Erythroblast (primary cell): Measurements from ENCODE around the gene NHLRC2.

Experiments used
- DNase-seq, 2 experiments: peaks; one replicate each; lab custom pipeline; 2025; lab: John Stamatoyannopoulos, UW
- GATA1 ChIP-seq: IDR thresholded peaks from 2 replicates; pipeline ENCODE4 v1.6.1; 2011; ENCODE audit warnings: low read depth, mild to moderate bottlenecking, control low read depth, low read length, moderate library complexity
- POLR2A ChIP-seq: IDR thresholded peaks from 2 replicates; pipeline ENCODE4 v1.6.1; 2011; ENCODE audit warnings: mild to moderate bottlenecking, low read length

NHLRC2 gene

GRCh38 chr10:113911113-113911512 lies 56.7 kb downstream of the NHLRC2 start:
- no peak for DNase-seq
- TF ChIP-seq GATA1 (no peak), POLR2A (no peak)

DNA sequence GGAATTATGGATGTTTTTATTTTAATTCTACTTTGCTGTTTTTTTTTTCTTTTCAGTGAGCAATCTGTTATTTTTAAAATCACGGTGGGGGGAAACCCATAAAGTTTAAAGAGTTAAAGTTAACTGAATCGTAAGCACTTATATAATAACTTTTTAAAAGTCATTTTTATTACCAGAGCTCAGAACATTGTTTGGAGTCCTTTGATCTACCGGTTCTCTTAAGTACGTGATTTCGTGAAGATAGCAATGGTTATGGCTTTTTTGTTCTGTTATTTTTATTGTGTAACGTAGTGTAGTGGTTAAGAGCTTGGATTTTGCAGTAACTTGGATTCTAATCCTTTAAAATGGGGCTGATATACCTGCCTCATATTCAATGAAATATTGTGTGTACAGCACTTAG lies 57.4 kb downstream of the NHLRC2 start:
- DNase-seq, result no peak
- no peak for TF ChIP-seq POLR2A
- TF ChIP-seq GATA1, result no peak

GRCh38 chr10:113912582-113912981 lies 58.1 kb downstream of the NHLRC2 start:
- DNase-seq, result no peak
- TF ChIP-seq GATA1 (no peak), POLR2A (no peak)

- TF ChIP-seq POLR2A, result no peak
- DNase-seq, result no peak
These were observed 60.5 kb downstream of the NHLRC2 start for GRCh38 chr10:113914956-113915355.

DNA sequence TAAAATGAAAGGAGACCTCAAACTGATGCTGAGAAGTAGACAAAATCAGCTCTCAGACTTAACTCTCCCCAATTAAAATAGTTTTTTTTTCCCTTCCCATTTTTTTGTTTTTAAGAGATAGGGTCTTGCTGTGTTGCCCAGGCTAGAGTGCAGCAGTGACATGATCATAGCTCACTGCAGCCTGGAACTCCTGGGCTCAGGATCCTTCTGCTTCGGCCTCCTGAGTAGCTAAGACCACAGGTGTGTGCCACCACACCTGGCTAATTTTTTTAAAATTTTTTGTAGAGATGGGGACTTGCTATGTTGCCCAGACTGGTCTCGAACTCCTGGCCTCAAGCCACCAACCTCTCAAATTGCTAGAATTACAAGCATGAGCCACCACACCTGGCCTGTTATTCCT lies 61.1 kb downstream of the NHLRC2 start:
- no peak for DNase-seq
- TF ChIP-seq POLR2A (no peak), GATA1 (no peak)

DNA sequence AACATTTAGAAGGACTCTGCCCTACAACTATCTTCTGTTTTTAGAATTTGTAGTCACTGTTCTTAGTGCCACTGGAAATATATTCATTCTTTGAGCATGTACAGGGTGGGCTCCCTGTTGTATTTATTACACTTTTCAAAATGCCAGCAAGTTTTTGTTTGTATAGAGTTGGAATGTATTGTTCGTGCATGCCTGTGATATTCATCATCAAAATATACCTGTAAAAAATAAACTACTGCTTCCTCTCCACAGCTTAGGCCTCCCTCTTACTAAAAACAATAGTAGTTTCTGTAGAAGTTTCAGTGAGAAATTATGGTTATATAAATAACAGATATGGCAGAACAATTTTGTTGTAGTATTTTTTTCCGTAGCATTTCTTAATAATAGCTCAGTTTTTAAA lies 61.6 kb downstream of the NHLRC2 start:
- TF ChIP-seq POLR2A (no peak), GATA1 (no peak)
- no peak for DNase-seq

DNA sequence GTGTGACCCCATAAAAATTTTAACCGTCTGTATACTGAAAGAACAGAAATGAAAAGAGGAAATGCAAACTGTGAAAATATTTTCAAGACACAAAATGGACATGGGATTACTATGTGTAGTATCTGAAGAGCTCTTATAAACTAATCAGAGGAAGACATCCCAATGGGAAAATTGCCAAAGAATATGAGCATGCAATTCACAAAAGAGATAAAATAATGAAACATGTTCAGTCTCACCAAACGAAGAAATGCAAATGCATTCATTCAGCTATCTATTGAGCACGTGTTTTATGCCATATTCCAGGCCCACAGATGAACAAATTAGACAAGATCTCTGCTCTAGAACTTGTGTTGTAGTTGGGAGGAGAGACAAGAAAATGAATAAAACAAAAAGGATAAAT lies 63.2 kb downstream of the NHLRC2 start:
- TF ChIP-seq POLR2A (no peak), GATA1 (no peak)
- peak; percentile 77 to 88 for DNase-seq

GRCh38 chr10:113920114-113920513 lies 65.7 kb downstream of the NHLRC2 start:
- TF ChIP-seq GATA1 (no peak), POLR2A (no peak)
- no peak for DNase-seq

GRCh38 chr10:113920875-113921274 lies 66.4 kb downstream of the NHLRC2 start:
- no peak for DNase-seq
- TF ChIP-seq POLR2A (no peak), GATA1 (no peak)

GRCh38 chr10:113921561-113922370 lies 67.3 kb downstream of the NHLRC2 start:
- peak; percentile 10 to 33 for DNase-seq
- TF ChIP-seq GATA1, result no peak
- TF ChIP-seq POLR2A, result no peak

DNA sequence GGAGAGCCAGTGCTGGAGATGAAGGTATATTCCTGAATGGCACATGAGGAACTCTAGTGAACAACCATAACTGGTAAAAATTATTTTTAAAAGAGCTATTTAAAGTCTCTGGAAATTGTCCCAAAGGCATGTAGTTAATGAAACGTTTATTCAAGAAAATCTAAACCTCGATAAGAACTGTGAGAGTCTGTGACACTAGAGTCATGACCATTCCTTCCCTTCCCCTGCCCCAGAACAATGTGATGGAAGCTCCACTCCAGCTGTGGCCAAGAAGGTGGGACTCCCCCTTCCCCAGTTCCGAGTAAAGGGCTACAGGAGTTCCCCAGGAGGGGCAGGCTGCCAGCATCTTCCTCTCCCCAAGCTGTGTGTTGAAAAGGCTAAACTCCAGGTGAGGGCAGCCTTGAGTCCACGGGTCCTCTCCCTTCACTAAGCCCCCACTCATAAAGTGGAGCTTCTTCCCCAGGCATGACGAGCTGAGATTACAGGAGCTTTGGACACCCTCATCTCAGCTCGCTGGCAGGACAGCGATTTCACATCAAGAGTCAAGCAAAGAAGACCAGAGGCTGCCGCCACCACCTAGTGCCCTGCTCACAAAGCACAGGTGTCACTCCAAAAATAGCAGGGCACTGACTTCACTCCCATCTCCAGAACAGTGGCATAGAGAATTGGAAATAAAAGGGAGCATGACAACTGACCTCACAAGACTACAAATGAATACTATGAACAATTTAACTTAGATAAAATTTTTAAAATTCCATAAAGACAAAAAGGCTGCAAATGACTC lies 68.5 kb downstream of the NHLRC2 start:
- TF ChIP-seq POLR2A, result no peak
- no peak for TF ChIP-seq GATA1

GRCh38 chr10:113924186-113924585 lies 69.7 kb downstream of the NHLRC2 start:
- DNase-seq, result no peak
- TF ChIP-seq GATA1 (no peak), POLR2A (no peak)

More for the DNA sequence above, 68.5 kb downstream of the NHLRC2 start:
- DNase-seq, result no peak

GRCh38 chr10:113924664-113925063 lies 70.2 kb downstream of the NHLRC2 start:
- no peak for DNase-seq
- TF ChIP-seq POLR2A (no peak), GATA1 (no peak)

DNA sequence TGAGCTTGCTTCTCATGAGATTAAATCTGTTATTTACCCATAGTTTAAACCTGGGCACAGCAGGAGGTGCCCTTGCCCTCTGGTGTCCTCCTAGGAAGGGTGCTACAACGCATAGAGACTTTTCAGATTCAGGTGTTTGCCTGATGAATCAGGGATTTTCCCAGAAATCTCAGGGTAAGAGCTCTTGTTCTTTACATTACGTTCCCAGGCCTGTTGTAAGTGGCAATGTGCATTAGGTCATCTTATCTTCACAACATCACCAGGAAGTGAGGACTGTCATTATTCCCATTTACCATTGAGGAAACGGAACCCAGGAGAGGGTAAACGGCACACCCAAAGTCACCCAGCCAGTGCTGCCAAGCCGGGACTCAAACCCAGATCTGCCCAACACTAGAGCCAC lies 73.0 kb downstream of the NHLRC2 start:
- TF ChIP-seq GATA1 (no peak), POLR2A (no peak)
- DNase-seq, result no peak
